HG02840 (cell line): Measurements from ENCODE around the gene RASEF.
"Not testable (repeated sequence)": the region's sequence is repeated elsewhere in the genome, so short reads cannot be mapped to it uniquely, and the experiment has no call there.

Experiments used
- ATAC-seq: cut with Tn5 transposase; IDR thresholded peaks from one replicate; pipeline ENCODE4 v1.9.1; 2021; ENCODE audit warnings: mild to moderate bottlenecking, moderate library complexity, moderate number of reproducible peaks; ENCODE audit not compliant: unreplicated experiment, low FRiP score

RASEF gene

GRCh38 chr9:82987370-82988189 lies 75.4 kb downstream of the RASEF start:
- no peak for ATAC-seq

GRCh38 chr9:82981552-82981951 lies 81.4 kb downstream of the RASEF start:
- ATAC-seq = no peak

- no peak for ATAC-seq
Measured at GRCh38 chr9:82975176-82975575, 87.8 kb downstream of the RASEF start.

- no peak for ATAC-seq
Measured at GRCh38 chr9:82972446-82972845, 90.5 kb downstream of the RASEF start.

GRCh38 chr9:82970359-82970758 lies 92.6 kb downstream of the RASEF start:
- no peak for ATAC-seq

GRCh38 chr9:82969291-82969690 lies 93.7 kb downstream of the RASEF start:
- ATAC-seq = no peak

- no peak for ATAC-seq
Measured at GRCh38 chr9:82968816-82969215, 94.1 kb downstream of the RASEF start.

GRCh38 chr9:82968388-82968787 lies 94.6 kb downstream of the RASEF start:
- ATAC-seq = no peak

GRCh38 chr9:82961504-82962125 lies 101.3 kb downstream of the RASEF start:
- peak; percentile 72 for ATAC-seq

GRCh38 chr9:82957529-82958379 lies 105.2 kb downstream of the RASEF start:
- ATAC-seq = no peak

GRCh38 chr9:82949203-82949602 lies 113.7 kb downstream of the RASEF start:
- no peak for ATAC-seq

- no peak for ATAC-seq
Measured at GRCh38 chr9:82940376-82940775, 122.6 kb downstream of the RASEF start.

- no peak for ATAC-seq
Measured at GRCh38 chr9:82939451-82939850, 123.5 kb downstream of the RASEF start.

GRCh38 chr9:82938426-82939218 lies 124.3 kb downstream of the RASEF start:
- no peak for ATAC-seq

GRCh38 chr9:82936561-82936960 lies 126.4 kb downstream of the RASEF start:
- not testable (repeated sequence) for ATAC-seq

GRCh38 chr9:82934949-82935348 lies 128.0 kb downstream of the RASEF start:
- ATAC-seq = no peak

- ATAC-seq = not testable (repeated sequence)
Measured at GRCh38 chr9:82934025-82934424, 128.9 kb downstream of the RASEF start.

- ATAC-seq = no peak
Measured at GRCh38 chr9:82930116-82930515, 132.8 kb downstream of the RASEF start.
